Sigmoid colon (tissue), 7 donors: ENCODE results near the gene KANTR. TPM values are rescaled to one million over a fixed set of nuclear protein-coding genes. Genes with fewer than 3 reads are reported as not detected.
A peak's percentile ranks its signal among the peaks of the same experiment; 100 is the strongest.

Experiments used
- DNase-seq: peaks from one replicate; pipeline ENCODE4 v3.0.0-alpha.2; 2019
- H3K27ac ChIP-seq, 4 donors: fragments of 200-600 bp; sonication (generic); one replicate each; pipeline ENCODE4 v1.5.1; 2016 to 2019; ENCODE audit warnings: mild to moderate bottlenecking in 1 of 4
- H3K27me3 ChIP-seq, 3 donors: fragments of 200-600 bp; sonication (generic); one replicate each; pipeline ENCODE4 v1.5.1; 2019; ENCODE audit warnings: mild to moderate bottlenecking in 1 of 3
- H3K36me3 ChIP-seq, 4 donors: fragments of 200-600 bp; sonication (generic); one replicate each; pipeline ENCODE4 v1.5.1; 2016 to 2019
- H3K4me1 ChIP-seq, 4 donors: fragments of 200-600 bp; sonication (generic); one replicate each; pipeline ENCODE4 v1.5.1; 2017 to 2019
- H3K4me3 ChIP-seq, 4 donors: fragments of 200-600 bp; sonication (generic); one replicate each; pipeline ENCODE4 v1.5.1; 2017 to 2019; ENCODE audit warnings: mild to moderate bottlenecking in 2 of 4, moderate library complexity in 1 of 4
- H3K9me3 ChIP-seq, 4 donors: fragments of 200-600 bp in 3 of 4; sonication (generic) in 3 of 4; one replicate each; pipeline versions ENCODE4 v1.5.1 to v1.6.1; 2013 to 2019
- CTCF ChIP-seq, 4 experiments: fragments of 450-650 bp in 3 of 4; fragments of 200-600 bp in 1 of 4; IDR thresholded peaks; one replicate each; pipeline ENCODE4 v1.5.1; 2016 to 2019; ENCODE audit warnings: antibody characterized with exemption in 4 of 4, mild to moderate bottlenecking in 3 of 4, moderate library complexity in 2 of 4
- EP300 ChIP-seq, 4 donors: sonication (generic); formaldehyde crosslinking; IDR thresholded peaks; one replicate each; pipeline ENCODE4 v1.6.1; 2017; ENCODE audit warnings: antibody characterized with exemption in 4 of 4
- POLR2A ChIP-seq, 2 donors: fragments of 450-650 bp; IDR thresholded peaks; one replicate each; pipeline ENCODE4 v1.6.1; 2016; ENCODE audit warnings: antibody characterized with exemption in 2 of 2, mild to moderate bottlenecking in 2 of 2, moderate library complexity in 2 of 2
- POLR2AphosphoS5 ChIP-seq, 4 donors: sonication (generic); formaldehyde crosslinking; IDR thresholded peaks; one replicate each; pipeline ENCODE4 v1.6.1; 2017; ENCODE audit warnings: antibody characterized with exemption in 4 of 4
- WGBS, 2 donors: extraction: QIAGEN DNeasy Blood & Tissue Kit; methylation state at CpG; one replicate each; pipeline ENCODE4 v1.1.7; 2013; 5-methylcytosine and 5-hydroxymethylcytosine counted together
- intact Hi-C: fragments of 100-400 bp; cut with DNase I; formaldehyde crosslinking; loops from one replicate; pipeline ENCODE4 v1.15.1; 2023
- polyA plus RNA-seq, 3 donors: library from polyadenylated mRNA; stranded (reverse); fragments of 200-250 nt; gene quantifications; one replicate each; pipeline ENCODE4 v1.2.3, GENCODE V29; 2013
- total RNA-seq, 4 donors: library from RNA; depleted of rRNA; stranded (reverse); fragments of >200 nt; gene quantifications; one replicate each; pipeline ENCODE4 v1.1.0, GENCODE V29; 2016
- donor health status: healthy with polysubstance abuse.
- donor health status: Bipolar disorder and iron deficiency.
- donor health status: healthy.

Gene KANTR
- total RNA-seq (10 to 100 TPM; 15.7 to 26.6 (median 15.9) TPM), polyA plus RNA-seq (1 to 10 TPM in 1 of 3 donors, under 1 TPM in 2; 0.46 to 6.0 (median 0.60) TPM)

- Histone ChIP-seq H3K27me3 (no peaks in the 10 kb centered on the region), H3K27ac (peak within 1 kb of the TSS; percentile 85 to 94 (median 88)), H3K9me3 (no peaks in the 10 kb centered on the region), H3K36me3 (no peaks in the 10 kb centered on the region), H3K4me3 (peak within 1 kb of the TSS; percentile 55 to 65 (median 62)), H3K4me1 (peaks cover 0 to 12% (median 5%) of the 10 kb centered on the region in 4 donors)
- WGBS, 2 donors = 1% methylated on average over 67 of the region's 67 CpGs
- peak; percentile 95 for DNase-seq
- TF ChIP-seq POLR2AphosphoS5 (IDR thresholded peaks at IDR 0.05) = peak; percentile 80 to 91 (median 86)
- TF ChIP-seq CTCF (IDR thresholded peaks at IDR 0.05) = no peak
- TF ChIP-seq EP300 (IDR thresholded peaks at IDR 0.05) = no peak
- peak in 1 of 2 donors; percentile 61 for TF ChIP-seq POLR2A (IDR thresholded peaks at IDR 0.05)
- intact Hi-C loops = no loop called here
Measured at GRCh38 chrX:53093748-53094581, at the start of gene KANTR. TSS of gene KANTR (plus strand) at chrX:53094142. CDS start at chrX:53124273, 30,131 bp downstream.

- WGBS, 2 donors = 27 to 62% methylated on average over 5 of the region's 5 CpGs
- no peaks in the 10 kb centered on the region for H3K9me3 ChIP-seq
- no peak for DNase-seq
- no peak overlapping the region for H3K4me3 ChIP-seq
- H3K27me3 ChIP-seq = no peaks in the 10 kb centered on the region
- TF ChIP-seq POLR2AphosphoS5 (IDR thresholded peaks at IDR 0.05) (no peak), CTCF (IDR thresholded peaks at IDR 0.05) (no peak), EP300 (IDR thresholded peaks at IDR 0.05) (no peak), POLR2A (IDR thresholded peaks at IDR 0.05) (no peak)
- H3K27ac ChIP-seq = peak overlapping the region in 1 of 4 donors; percentile 23
- intact Hi-C loops = loop anchor here (5.0 kb wide), 1 partner anchor 48 kb away; no protein-coding TSS in a partner anchor
- no peaks in the 10 kb centered on the region for H3K36me3 ChIP-seq
- H3K4me1 ChIP-seq = peaks cover 0 to 15% (median 3%) of the 10 kb centered on the region in 4 donors
Measured at GRCh38 chrX:53044995-53045394, 48.9 kb upstream of the KANTR start.

GRCh38 chrX:53047228-53047627 is 46.7 kb upstream of the KANTR start:
- 92 to 96% methylated on average over 6 of the region's 6 CpGs for WGBS, 2 donors
- intact Hi-C loops = loop anchor here (5.0 kb wide), 1 partner anchor 50 kb away; no protein-coding TSS in a partner anchor
- no peaks in the 10 kb centered on the region for H3K9me3 ChIP-seq
- TF ChIP-seq EP300 (IDR thresholded peaks at IDR 0.05) (no peak), POLR2AphosphoS5 (IDR thresholded peaks at IDR 0.05) (no peak), CTCF (IDR thresholded peaks at IDR 0.05) (no peak), POLR2A (IDR thresholded peaks at IDR 0.05) (no peak)
- no peak for DNase-seq
- peaks cover 0 to 17% (median 7%) of the 10 kb centered on the region in 4 donors for H3K4me1 ChIP-seq
- H3K36me3 ChIP-seq = no peaks in the 10 kb centered on the region
- H3K27me3 ChIP-seq = no peaks in the 10 kb centered on the region
- H3K27ac ChIP-seq = no peak overlapping the region
- H3K4me3 ChIP-seq = no peak overlapping the region

- 3 to 4% methylated on average over 31 to 32 of the region's 38 CpGs for WGBS, 2 donors
- TF ChIP-seq POLR2A (IDR thresholded peaks at IDR 0.05) (no peak), CTCF (IDR thresholded peaks at IDR 0.05) (no peak), EP300 (IDR thresholded peaks at IDR 0.05) (no peak), POLR2AphosphoS5 (IDR thresholded peaks at IDR 0.05) (no peak)
- Histone ChIP-seq H3K27me3 (no peaks in the 10 kb centered on the region), H3K4me1 (peaks cover 0 to 17% (median 7%) of the 10 kb centered on the region in 4 donors), H3K9me3 (no peaks in the 10 kb centered on the region), H3K4me3 (peak within 1 kb of the TSS; percentile 39 to 53 (median 50)), H3K27ac (peak within 1 kb of the TSS; percentile 31 to 63 (median 41)), H3K36me3 (no peaks in the 10 kb centered on the region)
- peak; percentile 76 for DNase-seq
- intact Hi-C loops = loop anchor here (5.0 kb wide), 1 partner anchor 51 kb away; no protein-coding TSS in a partner anchor
Measured at GRCh38 chrX:53048169-53049126, 45.5 kb upstream of the KANTR start, which contains the start of gene GPR173. TSS of gene GPR173 (plus strand) at chrX:53048789. CDS start at chrX:53076622, 27,833 bp downstream.
